HG02763 (cell line): ENCODE results near the gene RAMP1.

Source experiments
- ATAC-seq: cut with Tn5 transposase; IDR thresholded peaks from one replicate; pipeline ENCODE4 v1.9.1; 2021; ENCODE audit warnings: mild to moderate bottlenecking, moderate library complexity; ENCODE audit not compliant: unreplicated experiment

The RAMP1 gene

DNA sequence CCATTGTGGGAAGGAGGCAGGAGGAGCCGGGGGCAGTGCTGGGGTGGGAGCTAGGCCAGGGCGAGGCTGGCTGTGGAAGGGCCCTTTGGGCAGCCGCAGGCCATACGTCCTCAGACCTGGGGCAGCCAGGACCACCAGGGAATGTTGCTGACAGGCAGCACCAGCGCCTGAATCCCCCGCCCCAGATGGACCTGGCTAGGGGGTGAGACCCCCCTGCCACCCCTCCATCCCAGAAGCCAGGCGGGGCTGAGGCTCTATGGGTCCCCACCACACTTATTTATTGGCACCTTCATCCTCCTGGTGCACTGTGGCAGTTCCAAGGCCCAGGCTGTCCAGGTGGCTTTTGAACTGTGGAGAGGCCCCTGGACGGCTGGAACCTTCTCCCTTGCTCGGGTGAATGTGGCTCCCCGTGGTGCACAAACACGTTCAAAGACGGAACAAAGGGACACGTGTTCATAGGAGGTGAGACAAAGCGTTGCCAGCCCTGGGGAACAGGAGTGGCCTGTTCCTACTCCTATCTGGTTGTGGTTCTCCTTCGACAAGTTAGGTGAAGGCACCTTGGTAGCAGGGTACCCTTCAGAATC is 35.1 kb downstream of the RAMP1 start:
- ATAC-seq, result no peak

DNA sequence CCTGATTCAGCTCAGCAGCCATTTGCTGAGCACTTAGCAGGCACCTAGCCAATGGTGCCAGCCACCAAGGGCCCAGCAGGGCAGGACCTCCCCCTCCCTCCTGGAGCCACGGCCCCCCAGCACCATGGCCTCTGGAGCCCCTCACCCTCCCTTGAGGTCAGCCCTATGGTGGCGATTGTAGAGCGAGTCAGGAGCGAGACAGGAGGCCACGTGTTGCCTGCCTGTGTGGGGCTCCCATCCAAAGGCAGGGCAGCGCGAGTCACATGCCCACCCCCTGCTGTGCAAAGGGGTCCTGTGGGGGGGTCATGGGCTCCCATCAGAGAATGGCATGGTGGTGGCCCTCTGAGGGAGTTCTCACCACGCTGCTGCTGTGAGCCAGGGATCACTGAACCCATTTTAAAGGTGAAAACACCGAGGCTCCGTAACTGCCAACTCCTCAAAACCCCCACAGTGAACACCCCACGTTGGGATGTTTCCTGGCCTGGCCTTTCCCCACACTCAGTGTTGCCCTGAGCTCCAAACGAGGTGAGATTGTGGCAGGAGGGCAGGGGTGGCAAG is 35.6 kb downstream of the RAMP1 start:
- no peak for ATAC-seq

GRCh38 chr2:237895544-237896506 is 36.4 kb downstream of the RAMP1 start:
- ATAC-seq, result no peak

DNA sequence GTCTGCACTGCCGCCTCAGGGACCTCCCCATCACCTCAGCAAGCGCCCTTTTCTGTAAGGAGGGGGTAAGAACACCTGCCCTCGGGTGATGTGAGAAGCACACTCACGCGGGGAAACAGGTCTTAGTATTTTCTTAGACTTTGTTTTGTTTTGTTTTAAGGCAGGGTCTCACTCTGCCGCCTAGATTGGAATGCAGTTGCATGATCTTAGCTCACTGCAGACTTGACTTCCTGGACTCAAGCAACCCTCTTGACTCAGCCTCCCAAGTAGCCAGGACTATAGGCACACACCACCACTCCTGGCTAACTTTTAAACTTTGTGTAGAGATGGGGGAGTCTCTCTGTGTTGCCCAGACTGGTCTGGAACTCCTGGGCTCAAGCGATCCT is 37.1 kb downstream of the RAMP1 start:
- ATAC-seq, result no peak

GRCh38 chr2:237896956-237897355 is 37.5 kb downstream of the RAMP1 start:
- no peak for ATAC-seq

GRCh38 chr2:237898057-237898414 is 38.6 kb downstream of the RAMP1 start:
- ATAC-seq, result no peak

GRCh38 chr2:237900891-237901831 is 41.7 kb downstream of the RAMP1 start:
- ATAC-seq, result no peak

GRCh38 chr2:237901932-237902850 is 42.8 kb downstream of the RAMP1 start:
- ATAC-seq, result no peak

DNA sequence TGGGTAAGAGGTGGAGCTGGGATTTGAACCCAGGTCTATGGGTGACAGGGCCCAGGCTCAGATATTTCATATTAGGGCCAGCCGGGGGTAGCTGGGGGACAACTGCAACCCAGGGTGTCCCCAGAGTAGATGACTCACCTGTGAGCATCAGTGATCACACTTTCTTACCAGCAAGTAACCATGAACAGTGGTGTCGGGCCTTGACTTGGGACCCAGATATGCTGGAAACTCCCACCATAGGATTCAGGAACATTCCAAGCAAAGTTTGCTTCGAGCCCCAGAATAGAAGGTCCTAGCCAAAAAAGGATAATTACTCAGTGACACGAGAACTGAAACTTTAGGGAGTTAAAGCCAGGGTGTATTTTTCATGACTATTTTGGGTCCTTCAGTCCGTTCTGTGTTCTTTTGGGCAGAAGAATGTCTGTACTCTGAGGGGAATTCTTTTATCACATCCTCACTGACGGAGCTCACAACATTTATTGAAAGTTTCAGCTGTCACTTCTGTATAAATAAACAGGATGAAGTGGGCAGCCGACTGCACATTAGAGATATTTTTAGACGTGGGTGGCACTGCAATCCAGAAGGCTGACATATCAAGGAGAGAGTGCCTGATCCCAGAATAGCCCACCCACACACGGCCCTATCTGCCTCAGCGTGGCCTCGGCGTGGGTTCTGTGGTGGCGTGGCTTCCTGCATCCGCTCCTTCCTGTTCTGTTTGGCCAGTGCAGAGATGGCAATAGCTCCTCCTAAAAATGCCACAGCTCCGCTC is 45.6 kb downstream of the RAMP1 start:
- ATAC-seq, result no peak

DNA sequence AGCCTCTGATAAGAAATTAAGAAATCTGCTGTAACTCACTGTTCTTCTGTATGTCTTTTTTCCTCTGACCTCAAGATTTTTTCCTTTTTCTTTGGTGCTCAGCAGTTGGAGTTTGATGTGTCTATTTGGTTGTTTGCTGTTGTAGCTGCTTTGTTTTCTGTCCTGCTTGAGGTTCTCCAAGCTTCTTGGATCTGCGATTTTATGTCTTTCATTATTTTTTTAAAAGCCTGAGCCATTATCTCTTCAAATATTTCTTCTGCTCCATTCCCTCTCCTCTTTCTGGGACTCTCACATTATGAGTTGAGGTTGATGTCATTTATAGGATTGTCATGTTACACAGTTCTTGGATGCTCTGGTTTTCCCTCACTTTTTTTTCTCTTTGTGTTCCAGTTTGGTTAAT is 47.7 kb downstream of the RAMP1 start:
- ATAC-seq, result no peak

DNA sequence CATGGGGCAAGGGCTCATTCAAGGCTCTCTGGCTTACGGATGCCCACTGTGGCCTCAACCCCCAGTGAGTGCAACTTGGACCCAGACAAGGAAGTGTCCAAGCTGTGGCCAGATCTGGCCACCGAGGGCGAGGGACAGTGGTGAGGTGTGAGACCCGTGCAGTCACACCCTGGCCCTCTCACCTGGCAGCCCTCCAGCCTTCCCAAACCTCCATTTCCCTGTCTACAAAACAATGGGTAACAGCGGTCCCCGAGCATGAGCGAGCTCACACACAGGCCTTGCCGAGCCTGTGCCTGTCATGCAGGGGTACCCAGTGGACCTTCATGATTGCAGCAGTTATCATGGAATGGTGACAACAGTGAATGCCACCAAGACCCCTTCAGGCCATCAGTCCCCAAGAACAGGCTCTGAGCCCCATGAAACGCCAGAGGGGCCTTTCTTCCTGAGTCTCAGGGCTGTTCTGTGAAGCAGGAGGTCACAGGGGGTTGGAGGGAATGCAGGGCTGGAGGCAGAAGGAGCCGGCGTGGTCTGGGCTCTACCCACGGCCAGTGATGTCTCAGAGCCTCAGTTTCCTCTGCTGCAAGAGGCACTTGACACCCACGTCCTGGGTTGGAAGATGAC is 49.8 kb downstream of the RAMP1 start:
- ATAC-seq, result no peak

GRCh38 chr2:237909801-237910475 is 50.5 kb downstream of the RAMP1 start:
- ATAC-seq, result no peak

- ATAC-seq, result no peak
These were observed 51.3 kb downstream of the RAMP1 start for GRCh38 chr2:237910576-237911362.

- no peak for ATAC-seq
These were observed 52.1 kb downstream of the RAMP1 start for GRCh38 chr2:237911363-237912017.

DNA sequence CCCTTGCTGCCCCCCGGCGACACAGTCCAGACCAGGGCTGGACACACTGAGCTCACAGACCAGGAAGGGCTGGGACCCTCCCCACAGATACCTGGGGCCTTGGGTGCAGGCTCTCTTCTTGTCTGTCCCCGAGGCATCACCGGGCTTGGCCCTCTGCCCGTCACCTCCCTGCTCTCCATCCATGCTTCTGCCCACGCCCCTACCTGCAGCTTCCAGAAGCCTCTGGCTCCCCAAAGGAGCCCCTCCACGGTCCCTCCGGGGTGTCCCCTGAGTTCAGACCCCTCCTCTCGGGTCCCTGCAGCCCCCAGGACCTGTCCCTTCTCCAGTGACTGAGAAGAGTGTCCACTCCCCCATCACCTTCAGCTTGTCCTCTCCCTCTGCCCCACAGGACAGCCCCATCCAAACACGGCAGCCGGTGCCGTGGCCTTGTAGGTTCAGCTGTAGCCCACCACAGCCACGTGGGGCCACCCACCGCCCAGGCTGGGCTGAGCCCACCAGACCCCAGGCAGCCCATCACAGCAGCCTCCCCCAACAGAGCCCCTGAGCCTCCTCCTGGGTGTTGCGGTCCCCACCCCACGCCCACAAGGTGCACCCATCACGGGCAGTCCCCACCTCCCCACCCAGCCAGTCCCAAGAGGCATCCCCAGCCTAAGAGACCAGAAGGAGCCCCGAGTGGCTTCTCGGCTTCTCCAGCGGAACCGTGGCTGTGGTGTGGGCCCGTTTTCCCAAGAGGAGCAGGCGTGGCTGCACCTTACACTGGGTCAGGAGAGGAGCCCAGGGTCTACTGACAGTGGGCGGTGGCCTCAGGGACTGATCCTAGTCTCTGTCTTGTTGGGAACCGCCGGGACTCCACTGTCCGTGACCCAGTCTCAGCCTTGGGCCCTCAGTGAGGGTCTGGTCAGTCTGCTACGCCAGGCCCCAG is 53.1 kb downstream of the RAMP1 start:
- no peak for ATAC-seq
